ENCODE data around the gene WBP2. TPM values are rescaled to one million over a fixed set of nuclear protein-coding genes. Genes with fewer than 3 reads are reported as not detected.
A peak's percentile ranks its signal among the peaks of the same experiment; 100 is the strongest.

The WBP2 gene
- total RNA-seq, 1 experiment from 2014 or later, result 132 TPM

DNA sequence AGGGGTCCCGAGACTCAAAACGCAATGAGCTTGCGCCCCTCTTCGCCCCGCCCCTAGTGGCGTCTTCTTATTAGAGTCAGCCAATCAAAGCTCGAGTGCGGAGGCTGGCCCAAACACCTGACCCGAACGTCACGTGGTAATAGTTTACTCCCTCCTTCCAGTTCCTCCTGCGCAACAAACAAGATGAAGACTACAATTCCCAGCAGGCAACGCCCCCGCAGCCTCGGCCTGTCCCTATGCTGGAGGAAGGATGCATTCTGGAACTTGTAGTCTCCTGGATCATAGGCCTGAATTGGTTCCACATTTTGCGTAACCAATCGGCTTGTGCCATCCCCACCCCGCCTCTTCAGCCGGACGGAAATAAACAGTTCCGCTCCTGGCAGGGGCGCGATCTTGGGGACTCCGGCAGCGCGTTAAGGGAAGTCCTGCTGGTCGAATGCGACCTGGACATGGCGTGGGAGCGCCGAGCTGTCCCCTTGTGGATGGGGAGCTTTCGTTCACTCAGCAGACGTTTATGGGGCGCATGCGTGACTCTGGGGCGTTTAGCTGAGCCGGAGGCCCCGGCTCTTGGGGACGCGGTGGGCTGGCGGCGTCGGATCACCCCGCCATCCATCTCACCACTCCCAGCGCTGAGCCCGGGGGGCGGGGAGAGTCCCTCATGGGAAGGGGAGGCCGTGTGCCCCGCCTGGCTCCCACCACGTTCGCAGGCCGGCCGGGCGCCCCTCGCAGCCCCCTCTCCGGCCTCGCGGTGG lies at the start of gene WBP2 (continued):
- TF ChIP-seq CBX3 (IDR thresholded peaks at IDR 0.05; ENCODE audit: low read depth), result no peak
- TF ChIP-seq, protein P1, sequence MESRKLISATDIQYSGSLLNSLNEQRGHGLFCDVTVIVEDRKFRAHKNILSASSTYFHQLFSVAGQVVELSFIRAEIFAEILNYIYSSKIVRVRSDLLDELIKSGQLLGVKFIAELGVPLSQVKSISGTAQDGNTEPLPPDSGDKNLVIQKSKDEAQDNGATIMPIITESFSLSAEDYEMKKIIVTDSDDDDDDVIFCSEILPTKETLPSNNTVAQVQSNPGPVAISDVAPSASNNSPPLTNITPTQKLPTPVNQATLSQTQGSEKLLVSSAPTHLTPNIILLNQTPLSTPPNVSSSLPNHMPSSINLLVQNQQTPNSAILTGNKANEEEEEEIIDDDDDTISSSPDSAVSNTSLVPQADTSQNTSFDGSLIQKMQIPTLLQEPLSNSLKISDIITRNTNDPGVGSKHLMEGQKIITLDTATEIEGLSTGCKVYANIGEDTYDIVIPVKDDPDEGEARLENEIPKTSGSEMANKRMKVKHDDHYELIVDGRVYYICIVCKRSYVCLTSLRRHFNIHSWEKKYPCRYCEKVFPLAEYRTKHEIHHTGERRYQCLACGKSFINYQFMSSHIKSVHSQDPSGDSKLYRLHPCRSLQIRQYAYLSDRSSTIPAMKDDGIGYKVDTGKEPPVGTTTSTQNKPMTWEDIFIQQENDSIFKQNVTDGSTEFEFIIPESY (IDR thresholded peaks at IDR 0.05; ENCODE audit: extremely low read depth, insufficient replicate concordance, low read length), result peak; percentile 67
- no peak for TF ChIP-seq JUND (IDR thresholded peaks at IDR 0.05)
- peak; percentile 58; the same call in 1 of the 2 replicates for TF ChIP-seq RAD21 (IDR thresholded peaks at IDR 0.05; ENCODE audit: low read depth)

DNA sequence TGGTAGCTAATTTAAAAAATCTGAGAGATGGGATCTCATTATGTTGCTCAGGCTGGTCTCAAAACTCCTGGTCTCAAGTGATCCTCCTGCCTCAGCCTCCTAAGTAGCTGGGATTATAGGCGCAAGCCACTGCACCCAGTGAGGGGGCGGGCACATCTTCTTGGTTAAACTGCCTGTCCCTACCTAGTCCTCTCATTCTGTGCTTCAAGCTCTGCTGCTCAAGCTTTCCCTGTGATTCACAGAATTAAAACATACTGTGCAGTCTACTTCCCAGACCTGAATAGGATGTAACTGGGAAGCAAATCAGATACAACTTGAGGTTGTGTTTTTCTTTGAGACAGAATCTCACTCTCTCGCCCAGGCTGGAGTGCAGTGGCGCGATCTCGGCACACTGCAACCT lies 47.3 kb upstream of the WBP2 start:
- Histone ChIP-seq H3K79me2 (ENCODE audit: insufficient read depth, low read length) (peaks cover 29% of the 10 kb centered on the region), H3K4me3 (replicated peaks in 1 of 2; ENCODE audit: low read depth in 1 of 2, low read length in 2 of 2) (no peak overlapping the region), H3K36me3 (ENCODE audit: control insufficient read depth in 1 of 2, insufficient read depth in 2 of 2, low read length in 2 of 2) (peaks cover 24 to 38% of the 10 kb centered on the region in 2 experiments), H3K9me3 (ENCODE audit: control insufficient read depth in 1 of 2, insufficient read depth in 1 of 2, low read depth in 1 of 2, low read length in 2 of 2) (no peaks in the 10 kb centered on the region), H4K20me1 (ENCODE audit: insufficient read depth) (no peaks in the 10 kb centered on the region), H3K27ac (ENCODE audit: low read depth, low read length) (no peak overlapping the region), H2AFZ (ENCODE audit: low read depth, low read length, poor library complexity, severe bottlenecking) (no peak overlapping the region), H3K9me2 (ENCODE audit: insufficient read depth) (no peaks in the 10 kb centered on the region), H3K4me2 (ENCODE audit: low read length) (no peak overlapping the region), H3K9ac (ENCODE audit: low read length) (no peak overlapping the region), H3K4me1 (ENCODE audit: control insufficient read depth in 1 of 2, insufficient read depth in 2 of 2, low read length in 2 of 2) (peaks cover 19 to 29% of the 10 kb centered on the region in 2 experiments), H3K27me3 (ENCODE audit: insufficient read depth, low read length) (no peaks in the 10 kb centered on the region)
- intact Hi-C loops (cut with micrococcal nuclease), result loop anchor here (10.0 kb wide), 1 partner anchor 202 kb away; the partner anchor contains the start of gene EXOC7
- ChIA-PET CTCF (no interaction called here), POLR2A (interaction anchor here (1.0 to 1.4 kb wide), 2 partner anchors 25 to 30 kb away, joined by 3 read pairs; no protein-coding TSS in a partner anchor), RAD21 (ENCODE audit: low non-redundant PET in 1 of 2, low total read pairs in 2 of 2, uncharacterized antibody in 2 of 2, unreplicated experiment in 2 of 2) (no interaction called here)
- DNase-seq (ENCODE audit: low read depth, low spot score) (no peak), ATAC-seq (no peak)
- TSS peak; percentile 3 for BruUV-seq (replicated peaks)
- TF ChIP-seq, protein P1 (IDR thresholded peaks at IDR 0.05; ENCODE audit: extremely low read depth, insufficient replicate concordance, low read length), result no peak
- TF ChIP-seq EZH2phosphoT487 (IDR thresholded peaks at IDR 0.05; ENCODE audit: borderline replicate concordance), result no peak
- TF ChIP-seq SP1 (IDR thresholded peaks at IDR 0.05; ENCODE audit: low read depth), result no peak
- TF ChIP-seq, protein P2, sequence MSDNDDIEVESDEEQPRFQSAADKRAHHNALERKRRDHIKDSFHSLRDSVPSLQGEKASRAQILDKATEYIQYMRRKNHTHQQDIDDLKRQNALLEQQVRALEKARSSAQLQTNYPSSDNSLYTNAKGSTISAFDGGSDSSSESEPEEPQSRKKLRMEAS (IDR thresholded peaks at IDR 0.05), result no peak
- no peak for TF ChIP-seq ZFX (IDR thresholded peaks at IDR 0.05)
- no peak; the same call in 1 of the 2 replicates for TF ChIP-seq SIN3A (IDR thresholded peaks at IDR 0.05; ENCODE audit: low read depth)
- TF ChIP-seq, protein P3, sequence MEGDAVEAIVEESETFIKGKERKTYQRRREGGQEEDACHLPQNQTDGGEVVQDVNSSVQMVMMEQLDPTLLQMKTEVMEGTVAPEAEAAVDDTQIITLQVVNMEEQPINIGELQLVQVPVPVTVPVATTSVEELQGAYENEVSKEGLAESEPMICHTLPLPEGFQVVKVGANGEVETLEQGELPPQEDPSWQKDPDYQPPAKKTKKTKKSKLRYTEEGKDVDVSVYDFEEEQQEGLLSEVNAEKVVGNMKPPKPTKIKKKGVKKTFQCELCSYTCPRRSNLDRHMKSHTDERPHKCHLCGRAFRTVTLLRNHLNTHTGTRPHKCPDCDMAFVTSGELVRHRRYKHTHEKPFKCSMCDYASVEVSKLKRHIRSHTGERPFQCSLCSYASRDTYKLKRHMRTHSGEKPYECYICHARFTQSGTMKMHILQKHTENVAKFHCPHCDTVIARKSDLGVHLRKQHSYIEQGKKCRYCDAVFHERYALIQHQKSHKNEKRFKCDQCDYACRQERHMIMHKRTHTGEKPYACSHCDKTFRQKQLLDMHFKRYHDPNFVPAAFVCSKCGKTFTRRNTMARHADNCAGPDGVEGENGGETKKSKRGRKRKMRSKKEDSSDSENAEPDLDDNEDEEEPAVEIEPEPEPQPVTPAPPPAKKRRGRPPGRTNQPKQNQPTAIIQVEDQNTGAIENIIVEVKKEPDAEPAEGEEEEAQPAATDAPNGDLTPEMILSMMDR (IDR thresholded peaks at IDR 0.05 in 2 of 3, conservative IDR thresholded peaks at IDR 0.05 in 1 of 3; ENCODE audit: borderline replicate concordance in 1 of 3, insufficient read depth in 1 of 3, low read depth in 2 of 3, low read length in 2 of 3), result no peak
- no peak for TF ChIP-seq CBX3 (IDR thresholded peaks at IDR 0.05; ENCODE audit: low read depth)
- TF ChIP-seq TCF7L2 (IDR thresholded peaks at IDR 0.05; ENCODE audit: borderline replicate concordance, extremely low read depth, insufficient read depth, insufficient read length), result no peak
- no peak for TF ChIP-seq CEBPB (IDR thresholded peaks at IDR 0.05; ENCODE audit: low read depth)
- TF ChIP-seq JUND (IDR thresholded peaks at IDR 0.05), result no peak
- no peak for TF ChIP-seq YY1 (IDR thresholded peaks at IDR 0.05; ENCODE audit: extremely low read depth, insufficient replicate concordance, low read depth, low read length)

Data from HCT116 (cell line).